Measurements from ENCODE around the gene HNRNPH1. TPM values are rescaled to one million over a fixed set of nuclear protein-coding genes. Genes with fewer than 3 reads are reported as not detected.

The HNRNPH1 gene
- polyA plus RNA-seq, 1 donor from 2014 or later, result 982 TPM

DNA sequence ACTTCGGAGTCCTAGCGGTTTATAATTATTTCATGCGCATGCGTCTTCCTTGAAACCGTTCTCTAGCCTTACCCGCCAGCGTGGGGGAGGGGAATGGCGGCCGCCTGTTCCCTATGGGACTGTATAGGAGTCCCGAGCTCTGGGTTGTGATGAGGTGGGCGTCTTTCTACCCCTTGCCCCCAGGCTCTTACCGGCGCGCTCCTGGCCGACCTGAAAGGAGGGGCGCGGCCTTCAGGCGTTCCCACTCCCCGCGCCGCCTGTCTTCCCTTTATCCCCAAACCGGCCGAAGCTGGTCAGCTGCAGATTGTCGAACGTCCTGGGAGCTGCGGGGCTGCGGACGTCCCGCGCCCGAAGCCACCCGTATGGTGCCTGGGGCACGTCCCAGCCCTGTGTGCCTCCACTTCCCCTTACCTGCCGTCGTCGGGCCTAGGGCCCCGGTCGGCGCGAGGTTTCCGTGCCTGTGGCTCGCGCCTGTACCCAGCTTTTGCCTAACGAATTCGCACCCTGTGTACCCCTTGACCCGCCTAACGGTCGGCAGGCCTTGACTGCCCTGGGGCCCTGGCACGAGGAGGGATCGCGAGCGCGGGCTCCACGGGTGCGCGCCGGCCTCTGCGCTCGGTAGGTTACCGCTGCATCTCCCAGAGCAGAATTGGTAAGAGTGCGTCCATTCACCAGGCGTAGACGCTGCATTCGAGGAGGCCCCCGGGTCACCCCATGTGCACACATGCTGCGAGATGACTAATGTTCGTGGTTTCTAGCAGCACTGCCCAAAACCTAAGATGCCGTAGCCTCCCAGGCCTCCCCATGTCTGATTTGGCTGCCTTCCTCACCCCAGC lies 653 bp upstream of the HNRNPH1 start:
- Histone ChIP-seq H3K9me3 (ENCODE audit: low read length) (no peaks in the 10 kb centered on the region), H3K9me2 (ENCODE audit: insufficient read depth, low read length) (no peaks in the 10 kb centered on the region), H3K4me2 (ENCODE audit: low read length) (peak overlapping the region; percentile 52), H4K20me1 (ENCODE audit: insufficient read depth) (peaks cover 35% of the 10 kb centered on the region), H3K9ac (ENCODE audit: low read length) (peak overlapping the region; percentile 89), H3K27me3 (ENCODE audit: insufficient read depth, low read depth, low read length) (no peaks in the 10 kb centered on the region), H3F3A (ENCODE audit: insufficient read depth, low read length, poor library complexity, severe bottlenecking) (no peaks in the 10 kb centered on the region), H3K36me3 (ENCODE audit: insufficient read depth, low read length) (peaks cover 17% of the 10 kb centered on the region), H3K4me3 (ENCODE audit: low read length) (peak overlapping the region; percentile 99), H3K27ac (ENCODE audit: low read length) (peak overlapping the region; percentile 97), H3K79me2 (replicated peaks; ENCODE audit: insufficient read depth, low read length) (peaks cover 41% of the 10 kb centered on the region), H2AFZ (ENCODE audit: low read depth, low read length) (peak overlapping the region; percentile 74)
- TF ChIP-seq TAF1 (IDR thresholded peaks at IDR 0.05; ENCODE audit: low read depth) (no peak), SMC3 (conservative IDR thresholded peaks at IDR 0.05; ENCODE audit: poor library complexity) (no peak), EP300 (conservative IDR thresholded peaks at IDR 0.05; ENCODE audit: poor library complexity, severe bottlenecking) (peak; percentile 10), EZH2 (IDR thresholded peaks at IDR 0.05; ENCODE audit: borderline replicate concordance, insufficient read depth, low read length, poor library complexity, severe bottlenecking) (no peak), RAD21 (conservative IDR thresholded peaks at IDR 0.05) (no peak), MXI1 (conservative IDR thresholded peaks at IDR 0.05; ENCODE audit: poor library complexity, severe bottlenecking) (no peak), POLR2AphosphoS5 (IDR thresholded peaks at IDR 0.05) (no peak), REST (IDR thresholded peaks at IDR 0.05; ENCODE audit: borderline replicate concordance) (peak; percentile 29)
- TF ChIP-seq, protein P1, sequence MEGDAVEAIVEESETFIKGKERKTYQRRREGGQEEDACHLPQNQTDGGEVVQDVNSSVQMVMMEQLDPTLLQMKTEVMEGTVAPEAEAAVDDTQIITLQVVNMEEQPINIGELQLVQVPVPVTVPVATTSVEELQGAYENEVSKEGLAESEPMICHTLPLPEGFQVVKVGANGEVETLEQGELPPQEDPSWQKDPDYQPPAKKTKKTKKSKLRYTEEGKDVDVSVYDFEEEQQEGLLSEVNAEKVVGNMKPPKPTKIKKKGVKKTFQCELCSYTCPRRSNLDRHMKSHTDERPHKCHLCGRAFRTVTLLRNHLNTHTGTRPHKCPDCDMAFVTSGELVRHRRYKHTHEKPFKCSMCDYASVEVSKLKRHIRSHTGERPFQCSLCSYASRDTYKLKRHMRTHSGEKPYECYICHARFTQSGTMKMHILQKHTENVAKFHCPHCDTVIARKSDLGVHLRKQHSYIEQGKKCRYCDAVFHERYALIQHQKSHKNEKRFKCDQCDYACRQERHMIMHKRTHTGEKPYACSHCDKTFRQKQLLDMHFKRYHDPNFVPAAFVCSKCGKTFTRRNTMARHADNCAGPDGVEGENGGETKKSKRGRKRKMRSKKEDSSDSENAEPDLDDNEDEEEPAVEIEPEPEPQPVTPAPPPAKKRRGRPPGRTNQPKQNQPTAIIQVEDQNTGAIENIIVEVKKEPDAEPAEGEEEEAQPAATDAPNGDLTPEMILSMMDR (IDR thresholded peaks at IDR 0.05; ENCODE audit: poor library complexity, severe bottlenecking), result no peak

GRCh38 chr5:179621551-179622214 lies 1.8 kb downstream of the HNRNPH1 start:
- peak overlapping the region; percentile 100 for H3K9ac ChIP-seq (ENCODE audit: low read length)
- peak overlapping the region; percentile 84 for H3K4me2 ChIP-seq (ENCODE audit: low read length)
- peaks cover 32% of the 10 kb centered on the region for H3K36me3 ChIP-seq (ENCODE audit: insufficient read depth, low read length)
- H3K27ac ChIP-seq (ENCODE audit: low read length), result no peak overlapping the region
- peaks cover 55% of the 10 kb centered on the region for H4K20me1 ChIP-seq (ENCODE audit: insufficient read depth)
- no peaks in the 10 kb centered on the region for H3K9me2 ChIP-seq (ENCODE audit: insufficient read depth, low read length)
- H3K9me3 ChIP-seq (ENCODE audit: low read length), result no peaks in the 10 kb centered on the region
- H3F3A ChIP-seq (ENCODE audit: insufficient read depth, low read length, poor library complexity, severe bottlenecking), result no peaks in the 10 kb centered on the region
- no peak overlapping the region for H2AFZ ChIP-seq (ENCODE audit: low read depth, low read length)
- H3K4me3 ChIP-seq (ENCODE audit: low read length), result peak overlapping the region; percentile 99
- H3K27me3 ChIP-seq (ENCODE audit: insufficient read depth, low read depth, low read length), result no peaks in the 10 kb centered on the region
- no peak for TF ChIP-seq EP300 (conservative IDR thresholded peaks at IDR 0.05; ENCODE audit: poor library complexity, severe bottlenecking)
- TF ChIP-seq POLR2AphosphoS5 (IDR thresholded peaks at IDR 0.05), result no peak
- TF ChIP-seq SMC3 (conservative IDR thresholded peaks at IDR 0.05; ENCODE audit: poor library complexity), result no peak
- TF ChIP-seq TAF1 (IDR thresholded peaks at IDR 0.05; ENCODE audit: low read depth), result no peak
- TF ChIP-seq EZH2 (IDR thresholded peaks at IDR 0.05; ENCODE audit: borderline replicate concordance, insufficient read depth, low read length, poor library complexity, severe bottlenecking), result no peak
- TF ChIP-seq, protein P1 (IDR thresholded peaks at IDR 0.05; ENCODE audit: poor library complexity, severe bottlenecking), result no peak
- TF ChIP-seq RAD21 (conservative IDR thresholded peaks at IDR 0.05), result no peak
- TF ChIP-seq REST (IDR thresholded peaks at IDR 0.05; ENCODE audit: borderline replicate concordance), result no peak
- TF ChIP-seq MXI1 (conservative IDR thresholded peaks at IDR 0.05; ENCODE audit: poor library complexity, severe bottlenecking), result no peak
- H3K79me2 ChIP-seq (replicated peaks; ENCODE audit: insufficient read depth, low read length), result peaks cover 65% of the 10 kb centered on the region

Data from neural cell (in vitro differentiated cells).